ENCODE data around the gene NBEA.

Gene NBEA

GRCh38 chr13:35252536-35253205 lies 310.6 kb downstream of the NBEA start:
- no peak overlapping the region for H3K27ac ChIP-seq
- no peak for DNase-seq (ENCODE audit: low read depth, low spot score)

GRCh38 chr13:35255241-35255640 lies 313.2 kb downstream of the NBEA start:
- H3K27ac ChIP-seq = no peak overlapping the region
- no peak for DNase-seq (ENCODE audit: low read depth, low spot score)

- H3K27ac ChIP-seq = no peak overlapping the region
- DNase-seq (ENCODE audit: low read depth, low spot score) = no peak
Observed at GRCh38 chr13:35256459-35257148, 314.5 kb downstream of the NBEA start.

GRCh38 chr13:35260316-35260715 lies 318.2 kb downstream of the NBEA start:
- no peak for DNase-seq (ENCODE audit: low read depth, low spot score)
- no peak overlapping the region for H3K27ac ChIP-seq

DNA sequence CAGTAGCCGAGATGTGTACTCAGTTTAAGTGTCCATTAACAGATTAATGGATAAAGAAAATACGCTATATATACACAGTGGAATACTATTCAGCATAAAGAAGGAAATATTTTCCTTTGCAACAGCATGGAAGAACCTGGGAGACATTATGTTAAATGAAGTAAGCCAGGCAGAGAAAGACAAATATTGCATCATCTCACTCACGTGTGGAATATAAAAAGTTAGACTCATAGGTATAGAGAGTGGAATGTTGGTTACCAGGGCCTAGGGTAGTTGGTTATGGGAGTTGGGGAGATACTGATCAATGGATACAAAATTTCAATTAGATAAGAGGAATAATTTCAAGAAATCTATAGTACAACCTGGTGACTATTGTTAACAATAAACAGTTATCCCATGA lies 324.3 kb downstream of the NBEA start:
- H3K27ac ChIP-seq = no peak overlapping the region
- DNase-seq (ENCODE audit: low read depth, low spot score) = no peak

DNA sequence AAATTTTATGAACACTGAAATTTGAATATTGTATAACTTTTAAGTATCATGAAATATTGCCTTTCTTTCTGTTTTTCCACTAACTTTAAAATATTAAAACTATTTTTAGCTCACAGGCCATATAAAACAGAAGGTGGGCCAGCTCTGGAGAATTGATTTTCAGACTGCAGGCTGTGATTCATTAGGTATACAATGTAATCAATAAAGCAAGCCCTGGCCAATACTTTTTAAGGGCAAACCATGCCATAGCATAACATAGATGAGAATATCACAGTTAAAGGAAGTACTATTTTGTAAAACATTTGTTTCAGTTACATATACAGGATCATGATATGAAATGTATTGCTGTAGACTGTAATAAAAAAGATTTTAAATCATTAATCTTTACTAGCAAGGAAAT lies 336.8 kb downstream of the NBEA start:
- DNase-seq (ENCODE audit: low read depth, low spot score) = no peak
- no peak overlapping the region for H3K27ac ChIP-seq

GRCh38 chr13:35279500-35279899 lies 337.4 kb downstream of the NBEA start:
- no peak overlapping the region for H3K27ac ChIP-seq
- DNase-seq (ENCODE audit: low read depth, low spot score) = no peak

DNA sequence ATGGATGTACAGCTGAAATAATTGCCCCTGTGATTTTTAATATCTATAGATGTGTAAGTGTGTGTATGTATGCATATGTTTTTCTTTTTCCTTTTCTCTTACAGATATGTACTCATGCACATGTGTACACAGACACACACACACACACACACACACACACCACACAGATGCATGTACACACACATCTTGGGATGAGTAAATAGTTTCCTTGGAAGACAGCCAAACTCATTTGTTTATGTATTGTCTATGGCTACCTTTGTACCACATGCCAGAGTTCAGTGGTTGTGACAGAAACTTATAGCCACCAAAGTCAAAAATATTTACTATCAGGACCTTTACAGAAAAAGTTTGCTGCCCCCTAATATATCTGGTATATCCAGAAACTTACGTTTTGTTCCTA lies 341.8 kb downstream of the NBEA start:
- DNase-seq (ENCODE audit: low read depth, low spot score) = peak; percentile 77

DNA sequence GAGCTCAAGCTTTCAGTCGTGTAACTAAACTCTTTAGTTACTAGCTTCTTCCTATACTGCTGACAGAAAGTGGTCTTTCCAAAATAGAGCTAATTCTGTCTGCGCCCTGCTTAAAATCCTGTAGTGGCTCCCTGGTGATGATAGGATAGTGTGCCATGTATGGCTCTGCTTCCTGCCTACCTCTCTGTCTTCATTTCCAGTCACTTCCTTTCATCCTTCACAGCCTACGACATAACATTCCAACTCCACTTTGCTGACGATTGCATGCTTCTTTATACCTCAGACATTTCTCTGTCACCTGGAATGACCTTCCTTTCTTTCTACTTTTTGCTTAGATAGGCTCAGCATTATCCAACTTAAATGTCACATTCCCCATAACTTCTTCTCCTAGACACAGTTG lies 343.6 kb downstream of the NBEA start:
- H3K27ac ChIP-seq = no peak overlapping the region
- DNase-seq (ENCODE audit: low read depth, low spot score) = no peak

More for the DNA sequence above, 341.8 kb downstream of the NBEA start:
- no peak overlapping the region for H3K27ac ChIP-seq

GRCh38 chr13:35292329-35292728 lies 350.3 kb downstream of the NBEA start:
- no peak for DNase-seq (ENCODE audit: low read depth, low spot score)
- no peak overlapping the region for H3K27ac ChIP-seq

GRCh38 chr13:35293579-35294226 lies 351.6 kb downstream of the NBEA start:
- no peak for DNase-seq (ENCODE audit: low read depth, low spot score)
- H3K27ac ChIP-seq = no peak overlapping the region

DNA sequence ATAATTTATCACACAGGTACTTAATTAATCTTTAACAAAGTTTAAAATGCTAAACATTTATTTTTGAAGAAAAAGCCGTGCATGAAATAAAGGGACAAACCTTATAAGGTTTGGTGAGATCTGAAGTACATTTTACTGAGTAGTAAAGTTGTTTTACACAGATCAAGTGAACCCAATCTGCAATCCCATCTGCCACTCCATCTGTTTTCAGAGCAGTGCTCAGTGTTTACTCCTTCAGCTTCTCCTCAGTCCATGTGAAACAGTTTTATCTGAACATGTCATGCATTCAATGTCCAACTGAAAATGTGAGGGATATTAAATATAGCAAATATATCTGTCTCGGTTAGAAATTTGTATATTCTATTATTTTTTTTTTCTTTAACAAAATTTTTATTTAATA lies 367.6 kb downstream of the NBEA start:
- no peak for DNase-seq (ENCODE audit: low read depth, low spot score)
- H3K27ac ChIP-seq = no peak overlapping the region

DNA sequence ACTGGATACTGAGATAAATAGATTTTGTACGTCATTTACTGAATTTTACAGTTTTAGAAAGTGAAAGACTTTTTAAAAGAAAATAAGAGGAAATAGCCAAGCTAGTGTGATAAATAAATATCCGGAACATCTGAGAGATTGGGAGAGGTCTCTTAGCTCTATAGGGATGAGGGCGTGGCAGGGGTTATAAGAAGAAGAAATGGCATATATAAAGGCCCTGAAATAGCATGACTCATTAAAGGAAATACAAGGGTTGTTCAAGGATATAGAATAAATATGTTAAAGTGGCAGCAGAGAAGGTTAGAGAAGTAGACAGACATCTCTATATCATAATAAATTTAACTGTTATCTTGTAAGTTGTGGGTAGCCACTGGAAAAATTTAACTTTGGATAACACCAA lies 390.1 kb downstream of the NBEA start:
- DNase-seq (ENCODE audit: low read depth, low spot score) = no peak

GRCh38 chr13:35333157-35333556 lies 391.1 kb downstream of the NBEA start:
- no peak overlapping the region for H3K27ac ChIP-seq
- DNase-seq (ENCODE audit: low read depth, low spot score) = no peak

More for the DNA sequence above, 390.1 kb downstream of the NBEA start:
- H3K27ac ChIP-seq = no peak overlapping the region

DNA sequence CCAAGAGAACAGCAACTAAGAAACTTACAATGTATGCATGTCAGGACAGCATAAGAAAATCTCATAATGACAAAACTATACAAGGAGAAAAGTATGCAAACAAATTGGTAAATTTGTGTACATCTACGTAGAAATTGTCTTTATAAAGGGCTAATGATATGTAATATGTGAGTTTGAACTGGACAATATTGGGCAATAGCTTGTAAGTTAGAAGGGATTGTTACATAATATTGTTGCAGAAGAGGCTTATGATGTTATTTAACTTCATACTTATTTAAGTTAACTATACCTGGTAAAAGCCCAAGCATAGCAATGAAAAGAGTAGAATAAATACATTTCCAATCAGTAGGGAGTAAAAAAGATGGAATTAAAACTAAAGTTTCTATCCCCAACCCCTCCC lies 400.4 kb downstream of the NBEA start:
- no peak overlapping the region for H3K27ac ChIP-seq
- DNase-seq (ENCODE audit: low read depth, low spot score) = no peak

- no peak for DNase-seq (ENCODE audit: low read depth, low spot score)
- H3K27ac ChIP-seq = no peak overlapping the region
Observed at GRCh38 chr13:35343417-35343816, 401.3 kb downstream of the NBEA start.

- DNase-seq (ENCODE audit: low read depth, low spot score) = no peak
- no peak overlapping the region for H3K27ac ChIP-seq
Observed at GRCh38 chr13:35345992-35346391, 403.9 kb downstream of the NBEA start.

GRCh38 chr13:35346494-35346893 lies 404.4 kb downstream of the NBEA start:
- H3K27ac ChIP-seq = no peak overlapping the region

GRCh38 chr13:35347679-35348205 lies 405.7 kb downstream of the NBEA start:
- DNase-seq (ENCODE audit: low read depth, low spot score) = no peak

More at GRCh38 chr13:35346494-35346893, 404.4 kb downstream of the NBEA start:
- DNase-seq (ENCODE audit: low read depth, low spot score) = no peak

DNA sequence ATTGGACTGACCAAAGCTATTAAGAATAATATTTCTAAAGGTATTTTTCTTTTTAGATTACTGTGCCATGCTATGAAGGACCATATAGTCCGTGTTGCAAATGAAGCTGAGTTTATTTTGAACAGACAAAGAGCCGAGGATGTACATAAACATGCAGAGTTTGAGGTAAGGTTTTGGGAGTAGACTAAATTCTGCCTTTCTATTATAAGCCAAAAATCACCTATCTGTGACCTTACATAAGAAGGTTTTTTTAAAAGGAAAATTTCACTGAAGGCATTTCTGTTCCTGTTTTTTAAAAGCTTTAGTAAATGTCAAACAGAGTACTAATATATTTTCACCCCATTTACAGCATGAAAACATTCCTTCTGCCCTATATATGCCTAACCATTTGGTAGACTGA lies 407.0 kb downstream of the NBEA start:
- no peak for DNase-seq (ENCODE audit: low read depth, low spot score)
- no peak overlapping the region for H3K27ac ChIP-seq

More at GRCh38 chr13:35347679-35348205, 405.7 kb downstream of the NBEA start:
- no peak overlapping the region for H3K27ac ChIP-seq

DNA sequence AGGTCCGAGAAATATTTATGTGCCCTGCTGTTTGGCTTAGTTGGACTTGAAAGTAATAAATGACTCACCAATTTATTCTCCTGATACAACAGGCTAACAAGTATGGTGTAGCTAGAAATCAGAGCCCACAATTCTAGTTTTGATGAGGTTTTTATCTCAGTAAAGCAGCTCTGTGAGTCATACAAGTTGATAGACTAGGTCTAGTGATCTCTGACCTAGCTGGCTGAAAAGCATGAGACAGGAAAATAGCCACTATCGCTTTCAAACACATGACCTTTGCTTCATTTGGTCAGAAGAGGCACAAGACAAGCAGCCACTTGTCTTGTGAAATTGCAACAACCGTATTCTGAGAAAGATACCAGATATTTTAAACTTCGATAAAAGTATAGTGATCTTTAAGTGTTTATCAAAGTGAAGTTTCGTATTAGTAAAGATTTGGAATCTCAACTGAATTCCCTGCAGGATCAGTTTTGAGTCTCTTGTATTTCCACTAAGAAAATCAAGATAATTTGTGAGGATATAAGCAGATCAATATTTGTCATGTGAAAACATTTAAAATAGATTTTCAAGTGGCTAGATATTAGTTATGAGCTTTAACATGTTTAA lies 407.7 kb downstream of the NBEA start:
- H3K27ac ChIP-seq = no peak overlapping the region
- DNase-seq (ENCODE audit: low read depth, low spot score) = no peak
